Astrocyte (in vitro differentiated cells and primary cell): ENCODE data around the gene STOML1. TPM values are rescaled to one million over a fixed set of nuclear protein-coding genes. Genes with fewer than 3 reads are reported as not detected.

Experiments
- DNase-seq: peaks from one replicate; pipeline ENCODE4 v3.0.0-alpha.2; 2010; ENCODE audit warnings: low read depth
- FAIRE-seq: peaks from 2 replicates; lab custom pipeline; 2011; peaks lifted over from hg19 to GRCh38; lab: Jason Lieb, UNC
- H2AFZ ChIP-seq: 2 replicates; pipeline ENCODE4 v1.6.0; 2012; ENCODE audit warnings: low read depth, low read length, inconsistent platforms
- H3K27ac ChIP-seq: 2 replicates; pipeline ENCODE4 v1.5.1; 2011; ENCODE audit warnings: low read depth, low read length, inconsistent platforms
- H3K27me3 ChIP-seq: 2 replicates; pipeline ENCODE4 v1.6.0; 2011; ENCODE audit warnings: low read length, inconsistent platforms; ENCODE audit not compliant: insufficient read depth
- H3K36me3 ChIP-seq: 2 replicates; pipeline ENCODE4 v1.5.1; 2011; ENCODE audit warnings: low read length, inconsistent platforms; ENCODE audit not compliant: insufficient read depth
- H3K4me1 ChIP-seq: 2 replicates; pipeline ENCODE4 v1.5.1; 2011; ENCODE audit warnings: low read length, inconsistent platforms; ENCODE audit not compliant: insufficient read depth
- H3K4me2 ChIP-seq: 2 replicates; pipeline ENCODE4 v1.6.0; 2012; ENCODE audit warnings: low read length, inconsistent platforms
- H3K4me3 ChIP-seq: 2 replicates; pipeline ENCODE4 v1.5.1; 2011; ENCODE audit warnings: low read depth, mild to moderate bottlenecking, low read length, inconsistent platforms; ENCODE audit not compliant: insufficient read depth
- H3K79me2 ChIP-seq: 2 replicates; pipeline ENCODE4 v1.6.0; 2012; ENCODE audit warnings: mild to moderate bottlenecking, low read length, inconsistent platforms; ENCODE audit not compliant: insufficient read depth
- H3K9ac ChIP-seq: 2 replicates; pipeline ENCODE4 v1.6.0; 2012; ENCODE audit warnings: mild to moderate bottlenecking, low read length, inconsistent platforms
- H3K9me3 ChIP-seq: 2 replicates; pipeline ENCODE4 v1.5.1; 2012; ENCODE audit warnings: low read depth, mild to moderate bottlenecking, low read length, inconsistent platforms; ENCODE audit not compliant: insufficient read depth
- H4K20me1 ChIP-seq: 2 replicates; pipeline ENCODE4 v1.6.0; 2012; ENCODE audit warnings: low read length, inconsistent platforms; ENCODE audit not compliant: insufficient read depth
- H3K27ac Mint-ChIP-seq: one replicate; pipeline ENCODE4 v1.8.0; 2021; ENCODE audit warnings: mild to moderate bottlenecking, mixed read lengths; ENCODE audit not compliant: unreplicated experiment
- H3K27me3 Mint-ChIP-seq: one replicate; pipeline ENCODE4 v1.8.0; 2021; ENCODE audit warnings: low read depth, mixed read lengths; ENCODE audit not compliant: unreplicated experiment
- H3K36me3 Mint-ChIP-seq: one replicate; pipeline ENCODE4 v1.8.0; 2021; ENCODE audit warnings: low read depth, mixed read lengths; ENCODE audit not compliant: unreplicated experiment
- H3K4me1 Mint-ChIP-seq: one replicate; pipeline ENCODE4 v1.8.0; 2021; ENCODE audit warnings: low read depth, mixed read lengths; ENCODE audit not compliant: unreplicated experiment
- H3K4me3 Mint-ChIP-seq: one replicate; pipeline ENCODE4 v1.8.0; 2021; ENCODE audit warnings: mild to moderate bottlenecking, moderate library complexity, mixed read lengths; ENCODE audit not compliant: unreplicated experiment
- H3K9me3 Mint-ChIP-seq: one replicate; pipeline ENCODE4 v1.8.0; 2021; ENCODE audit warnings: mild to moderate bottlenecking, mixed read lengths; ENCODE audit not compliant: unreplicated experiment
- CTCF ChIP-seq: IDR thresholded peaks from 2 replicates; pipeline ENCODE4 v1.5.1; 2011; ENCODE audit warnings: low read depth, mild to moderate bottlenecking, inconsistent platforms, low read length, moderate library complexity; ENCODE audit not compliant: insufficient read depth
- EZH2 ChIP-seq: IDR thresholded peaks from 2 replicates; pipeline ENCODE4 v1.6.1; 2012; ENCODE audit warnings: mild to moderate bottlenecking, low read length, inconsistent platforms; ENCODE audit not compliant: insufficient read depth
- total RNA-seq: library from RNA; stranded (reverse); gene quantifications from 2 replicates; pipeline ENCODE4 v1.2.1, GENCODE V29; 2021

Gene STOML1
- total RNA-seq, 1 donor from 2014 or later, result 12.4 TPM

DNA sequence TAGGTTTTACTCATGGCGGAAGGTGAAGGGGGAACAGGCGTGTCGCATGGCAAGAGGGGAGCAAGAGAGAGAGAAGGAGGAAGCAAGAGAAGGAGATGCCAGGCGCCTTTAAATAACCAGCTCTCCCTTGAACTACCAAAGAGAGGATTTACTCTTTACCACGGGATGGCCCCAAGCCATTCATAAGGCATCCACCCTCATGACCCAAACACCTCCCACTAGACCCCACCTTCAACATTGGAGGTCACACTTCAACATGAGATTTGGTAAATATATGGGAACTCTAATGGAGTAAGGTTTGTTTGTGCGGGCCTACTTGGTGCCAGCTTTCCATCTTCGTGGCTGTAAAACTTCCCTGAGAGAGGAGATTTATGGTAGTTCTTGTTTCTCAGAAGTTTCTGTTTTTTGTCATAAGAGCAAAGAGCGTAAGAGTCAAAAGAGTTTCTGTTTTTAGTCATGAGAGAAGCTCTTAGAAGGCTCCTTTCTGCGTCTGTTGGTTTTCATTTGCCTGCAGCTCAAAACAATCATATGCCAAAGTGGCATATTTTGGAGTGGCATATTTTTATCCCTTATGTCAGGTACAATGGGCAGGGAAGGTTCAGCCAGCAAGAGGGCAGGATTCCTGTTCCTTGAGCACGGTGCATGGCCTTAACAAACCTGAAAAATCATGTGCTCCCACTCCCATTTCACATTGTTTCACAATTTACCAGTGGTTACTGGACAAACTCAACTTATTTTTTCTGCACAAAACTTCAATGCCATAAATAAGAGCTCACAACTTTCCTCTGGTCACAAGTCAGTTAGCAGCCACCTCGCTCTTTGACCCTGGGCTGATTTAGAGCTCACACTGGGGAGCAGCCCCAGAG lies 14.9 kb upstream of the STOML1 start:
- H2AFZ ChIP-seq, result no peak overlapping the region
- no peaks in the 10 kb centered on the region for H3K9me3 ChIP-seq
- Mint-ChIP-seq H3K36me3 (peaks cover 34% of the 10 kb centered on the region), H3K4me3 (no peak overlapping the region), H3K27me3 (no peaks in the 10 kb centered on the region), H3K27ac (no peak overlapping the region), H3K9me3 (no peaks in the 10 kb centered on the region), H3K4me1 (peaks cover 39% of the 10 kb centered on the region)
- H3K4me3 ChIP-seq, result no peak overlapping the region
- H3K9ac ChIP-seq, result no peak overlapping the region
- no peaks in the 10 kb centered on the region for H3K27me3 ChIP-seq
- H4K20me1 ChIP-seq, result peaks cover 71% of the 10 kb centered on the region
- no peak overlapping the region for H3K27ac ChIP-seq
- peaks cover 84% of the 10 kb centered on the region for H3K79me2 ChIP-seq
- DNase-seq (no peak), FAIRE-seq (no peak)
- no peaks in the 10 kb centered on the region for H3K4me1 ChIP-seq
- H3K36me3 ChIP-seq, result peaks cover 8% of the 10 kb centered on the region
- no peak overlapping the region for H3K4me2 ChIP-seq
- no peak for TF ChIP-seq CTCF
- no peak for TF ChIP-seq EZH2

- Histone ChIP-seq H3K4me2 (no peak overlapping the region), H3K4me3 (no peak overlapping the region)
Measured at GRCh38 chr15:73997986-73998385, 5.9 kb upstream of the STOML1 start.

More at GRCh38 chr15:73997986-73998385, 5.9 kb upstream of the STOML1 start:
- no peaks in the 10 kb centered on the region for H3K27me3 ChIP-seq
- peaks cover 16% of the 10 kb centered on the region for H3K36me3 ChIP-seq
- Mint-ChIP-seq H3K9me3 (no peaks in the 10 kb centered on the region), H3K27ac (no peak overlapping the region), H3K27me3 (no peaks in the 10 kb centered on the region), H3K4me3 (peak overlapping the region; percentile 94), H3K36me3 (peaks cover 6% of the 10 kb centered on the region), H3K4me1 (peaks cover 22% of the 10 kb centered on the region)
- no peak for TF ChIP-seq EZH2
- no peak for TF ChIP-seq CTCF
- DNase-seq, result no peak
- no peak for FAIRE-seq
- peaks cover 13% of the 10 kb centered on the region for H3K4me1 ChIP-seq
- no peaks in the 10 kb centered on the region for H3K9me3 ChIP-seq
- peaks cover 77% of the 10 kb centered on the region for H3K79me2 ChIP-seq
- H2AFZ ChIP-seq, result no peak overlapping the region
- no peak overlapping the region for H3K9ac ChIP-seq
- peaks cover 36% of the 10 kb centered on the region for H4K20me1 ChIP-seq
- no peak overlapping the region for H3K27ac ChIP-seq
